ENCODE measurements around the gene PARP3. TPM values are rescaled to one million over a fixed set of nuclear protein-coding genes. Genes with fewer than 3 reads are reported as not detected.
"Not testable (repeated sequence)": the region's sequence is repeated elsewhere in the genome, so short reads cannot be mapped to it uniquely, and the experiment has no call there.

Gene PARP3
- total RNA-seq, 1 experiment from 2014 or later: 17.5 TPM

DNA sequence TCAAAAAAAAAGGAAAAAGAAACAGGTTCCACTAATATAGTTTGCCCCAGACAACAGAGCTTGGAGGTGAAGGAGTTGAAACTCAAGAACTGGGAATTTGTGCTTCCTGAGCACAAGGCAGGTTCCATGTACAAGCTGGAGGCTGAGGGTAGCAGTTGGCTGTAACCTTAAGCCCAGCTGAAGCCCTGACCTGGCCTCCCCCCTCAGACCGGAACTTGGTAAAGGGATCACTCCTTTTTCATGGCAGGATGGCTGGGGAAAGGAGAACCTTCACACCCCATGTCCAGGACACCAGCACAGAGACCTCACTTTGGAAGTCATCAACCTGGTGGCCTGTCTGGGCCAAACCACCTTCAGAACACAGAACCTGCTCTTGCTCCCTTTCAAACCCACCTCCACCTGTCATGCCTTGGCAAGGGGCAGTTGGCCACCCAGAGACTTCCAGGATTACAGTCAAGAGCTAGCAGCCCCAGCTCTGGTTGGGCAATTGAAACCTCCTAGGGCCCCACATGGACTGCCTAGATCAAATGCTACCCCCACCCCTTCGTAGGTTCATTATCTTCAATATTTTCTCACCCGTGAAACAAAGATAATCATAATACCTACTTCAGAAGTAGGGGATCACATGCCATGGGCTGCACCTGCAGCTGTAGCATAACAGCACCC, 50.0 kb downstream of the PARP3 start:
- H3K4me2 ChIP-seq (ENCODE audit: low read length): peak overlapping the region; percentile 4; the same call in 1 of the 2 replicates
- peaks cover 15 to 29% of the 10 kb centered on the region in 2 experiments for H3K36me3 ChIP-seq (ENCODE audit: control insufficient read depth in 1 of 2, insufficient read depth in 2 of 2, low read length in 2 of 2)
- peaks cover 7 to 34% of the 10 kb centered on the region in 2 experiments for H3K4me1 ChIP-seq (ENCODE audit: control insufficient read depth in 1 of 2, insufficient read depth in 2 of 2, low read length in 2 of 2)
- H3K27me3 ChIP-seq (ENCODE audit: insufficient read depth, low read length): no peaks in the 10 kb centered on the region
- DNase-seq (ENCODE audit: low read depth, low spot score) (no peak), ATAC-seq (0 out of 2 replicates have a peak, but pooled peaks have one; percentile 3)
- ChIA-PET POLR2A (interaction anchor here (0.7 to 5.1 kb wide), 8 partner anchors 9 to 288 kb away, joined by 3 to 47 read pairs (median 3); partner anchors contain the start of genes ABHD14B, ACY1, PARP3 and RRP9), CTCF (interaction anchor here (1.0 kb wide), 1 partner anchor 10 kb away, joined by 3 read pairs; no protein-coding TSS in a partner anchor), RAD21 (ENCODE audit: low non-redundant PET in 1 of 2, low total read pairs in 2 of 2, uncharacterized antibody in 2 of 2, unreplicated experiment in 2 of 2) (no interaction called here)
- no peak overlapping the region for H3K9ac ChIP-seq (ENCODE audit: low read length)
- BruUV-seq (replicated peaks): TSS peak; percentile 64
- H2AFZ ChIP-seq (ENCODE audit: low read depth, low read length, poor library complexity, severe bottlenecking): no peak overlapping the region
- H3K79me2 ChIP-seq (ENCODE audit: insufficient read depth, low read length): peaks cover 30% of the 10 kb centered on the region
- TF ChIP-seq SRF (IDR thresholded peaks at IDR 0.05; ENCODE audit: low read depth): no peak
- TF ChIP-seq POLR2AphosphoS5 (IDR thresholded peaks at IDR 0.05; ENCODE audit: low read depth, low read length): peak; percentile 70
- TF ChIP-seq, protein P1, sequence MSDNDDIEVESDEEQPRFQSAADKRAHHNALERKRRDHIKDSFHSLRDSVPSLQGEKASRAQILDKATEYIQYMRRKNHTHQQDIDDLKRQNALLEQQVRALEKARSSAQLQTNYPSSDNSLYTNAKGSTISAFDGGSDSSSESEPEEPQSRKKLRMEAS (IDR thresholded peaks at IDR 0.05): no peak
- peak; percentile 61 for TF ChIP-seq POLR2A (IDR thresholded peaks at IDR 0.05; ENCODE audit: borderline replicate concordance, extremely low read depth, insufficient read depth, insufficient read length)
- TF ChIP-seq, protein P2, sequence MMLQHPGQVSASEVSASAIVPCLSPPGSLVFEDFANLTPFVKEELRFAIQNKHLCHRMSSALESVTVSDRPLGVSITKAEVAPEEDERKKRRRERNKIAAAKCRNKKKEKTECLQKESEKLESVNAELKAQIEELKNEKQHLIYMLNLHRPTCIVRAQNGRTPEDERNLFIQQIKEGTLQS (IDR thresholded peaks at IDR 0.05): no peak
- no peaks in the 10 kb centered on the region; the same call in 1 of the 2 replicates for H4K20me1 ChIP-seq (ENCODE audit: insufficient read depth)
- no peaks in the 10 kb centered on the region for H3K9me2 ChIP-seq (ENCODE audit: insufficient read depth)
- no peak overlapping the region for H3K4me3 ChIP-seq (replicated peaks in 1 of 2; ENCODE audit: low read depth in 1 of 2, low read length in 2 of 2)
- intact Hi-C loops (cut with micrococcal nuclease): no loop called here
- no peaks in the 10 kb centered on the region for H3K9me3 ChIP-seq (ENCODE audit: control insufficient read depth in 1 of 2, insufficient read depth in 1 of 2, low read depth in 1 of 2, low read length in 2 of 2)
- peak overlapping the region; percentile 53 for H3K27ac ChIP-seq (ENCODE audit: low read depth, low read length)

DNA sequence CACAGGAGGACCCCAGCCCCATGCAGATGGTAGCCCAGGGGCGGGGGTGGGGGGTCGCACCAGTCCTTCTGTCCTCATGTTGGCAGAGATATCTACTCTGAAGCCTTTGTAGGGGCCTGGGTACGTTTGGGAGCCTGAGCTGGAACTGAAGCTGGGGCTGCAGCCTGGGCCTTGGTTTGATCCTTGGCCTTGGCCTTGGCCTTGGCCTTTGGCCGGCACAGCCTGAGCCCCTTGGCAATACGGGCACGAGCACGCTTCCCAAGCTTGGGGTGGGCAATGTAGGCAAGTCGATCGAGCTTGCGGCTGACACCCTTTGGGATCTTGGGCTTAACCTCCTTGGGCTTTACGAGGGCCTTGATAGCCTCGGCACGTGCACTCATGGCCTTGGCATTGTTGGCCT, 51.5 kb downstream of the PARP3 start:
- peaks cover 13 to 44% of the 10 kb centered on the region in 2 experiments for H3K4me1 ChIP-seq (ENCODE audit: control insufficient read depth in 1 of 2, insufficient read depth in 2 of 2, low read length in 2 of 2)
- H3K4me2 ChIP-seq (ENCODE audit: low read length); H3K27me3 ChIP-seq (ENCODE audit: insufficient read depth, low read length); RAD21 ChIA-PET (ENCODE audit: low non-redundant PET in 1 of 2, low total read pairs in 2 of 2, uncharacterized antibody in 2 of 2, unreplicated experiment in 2 of 2); H3K9me3 ChIP-seq (ENCODE audit: control insufficient read depth in 1 of 2, insufficient read depth in 1 of 2, low read depth in 1 of 2, low read length in 2 of 2); CTCF ChIA-PET; H2AFZ ChIP-seq (ENCODE audit: low read depth, low read length, poor library complexity, severe bottlenecking); H3K9me2 ChIP-seq (ENCODE audit: insufficient read depth); H4K20me1 ChIP-seq (ENCODE audit: insufficient read depth); H3K9ac ChIP-seq (ENCODE audit: low read length); H3K4me3 ChIP-seq (replicated peaks in 1 of 2; ENCODE audit: low read depth in 1 of 2, low read length in 2 of 2); BruUV-seq (replicated peaks); intact Hi-C loops (cut with micrococcal nuclease); ATAC-seq; DNase-seq (ENCODE audit: low read depth, low spot score): not testable (repeated sequence)
- peaks cover 15 to 29% of the 10 kb centered on the region in 2 experiments for H3K36me3 ChIP-seq (ENCODE audit: control insufficient read depth in 1 of 2, insufficient read depth in 2 of 2, low read length in 2 of 2)
- peak overlapping the region; percentile 16; the same call in 1 of the 2 replicates for H3K27ac ChIP-seq (ENCODE audit: low read depth, low read length)
- peaks cover 30% of the 10 kb centered on the region for H3K79me2 ChIP-seq (ENCODE audit: insufficient read depth, low read length)
- POLR2A ChIA-PET: interaction anchor here (3.5 to 5.1 kb wide), 2 partner anchors 11 to 51 kb away, joined by 31 to 47 read pairs; partner anchors contain the start of genes ACY1, PARP3 and RRP9
